ENCODE data around the gene PTTG1IP. TPM values are rescaled to one million over a fixed set of nuclear protein-coding genes. Genes with fewer than 3 reads are reported as not detected.

The PTTG1IP gene
- total and polyA plus RNA-seq, 2 of the 4 experiments (the other 2 are of a cell fraction), result 167 to 194 TPM

DNA sequence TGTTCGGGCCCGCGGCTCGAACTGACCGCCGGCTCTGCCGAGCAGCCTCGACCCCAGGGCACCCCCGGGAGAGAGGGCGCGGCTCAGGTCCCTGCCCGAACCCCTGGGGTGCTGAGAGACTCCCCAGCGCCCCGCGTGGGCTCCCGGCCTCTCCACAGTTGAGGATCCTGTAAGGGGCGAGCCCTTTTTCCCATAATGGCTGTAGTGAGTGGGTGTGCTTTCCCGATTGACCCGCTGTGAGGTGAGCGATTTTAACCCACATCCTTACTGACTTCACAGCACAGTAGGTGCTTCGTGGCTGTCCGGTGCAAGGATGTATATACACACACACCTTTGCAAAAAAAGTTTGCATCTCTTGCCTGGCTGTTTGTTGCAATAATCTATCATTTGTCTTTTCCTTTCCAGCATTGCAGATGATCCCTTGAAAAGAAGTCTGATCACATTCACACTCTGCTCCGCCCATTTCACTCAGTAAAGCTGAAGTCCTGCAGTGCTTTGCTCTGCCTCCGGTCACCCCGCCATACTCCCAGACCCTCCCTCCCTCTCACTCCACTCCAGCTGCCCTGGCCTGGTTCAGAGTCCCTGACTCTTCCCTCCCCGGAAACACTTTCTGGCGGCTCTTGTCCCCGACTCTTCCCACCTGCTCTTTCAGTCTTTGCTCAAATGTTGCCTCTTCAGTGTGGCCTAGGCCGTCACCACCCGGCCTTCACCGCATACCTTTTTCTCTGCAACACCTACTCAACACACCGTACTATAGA, 70.9 kb downstream of the PTTG1IP start (continued):
- no peak for TF ChIP-seq RAD21 (IDR thresholded peaks at IDR 0.05; ENCODE audit: low read length)
- no peak for TF ChIP-seq MAZ (IDR thresholded peaks at IDR 0.05; ENCODE audit: borderline replicate concordance, low read depth, low read length)

Measured in IMR-90 (cell line).